C4-2B (cell line): ENCODE measurements around the gene LSM4.

ENCODE experiments used
- CTCF ChIP-seq: fragments of 450-650 bp; conservative IDR thresholded peaks from 2 replicates; pipeline ENCODE4 v1.5.1; 2017; ENCODE audit warnings: mild to moderate bottlenecking
- ZFX ChIP-seq: fragments of 450-650 bp; IDR thresholded peaks from 2 replicates; pipeline ENCODE4 v1.6.1; 2017

GRCh38 chr19:18273561-18274218 lies 49.2 kb downstream of the LSM4 start:
- TF ChIP-seq CTCF, result no peak
- TF ChIP-seq ZFX, result no peak
